Measurements from ENCODE around the gene HDAC8. TPM values are rescaled to one million over a fixed set of nuclear protein-coding genes. Genes with fewer than 3 reads are reported as not detected.
"Not testable (repeated sequence)": the region's sequence is repeated elsewhere in the genome, so short reads cannot be mapped to it uniquely, and the experiment has no call there.

HDAC8 gene
- total and polyA plus RNA-seq, 9 donors, result 16.9 to 33.7 (median 24.2) TPM

- H3K27ac ChIP-seq, result no peak overlapping the region
- no peaks in the 10 kb centered on the region for H3K4me1 ChIP-seq (ENCODE audit: insufficient read depth)
- TF ChIP-seq EP300 (IDR thresholded peaks at IDR 0.05) (no peak), CTCF (IDR thresholded peaks at IDR 0.05) (no peak), POLR2A (IDR thresholded peaks at IDR 0.05) (no peak)
- intact Hi-C loops (cut with DNase I), result no loop called here
- H3K4me3 ChIP-seq, result no peak overlapping the region
- H3K9me3 ChIP-seq, result no peaks in the 10 kb centered on the region
- H3K36me3 ChIP-seq, result no peaks in the 10 kb centered on the region
- H3K27me3 ChIP-seq, result no peaks in the 10 kb centered on the region
- WGBS, 3 donors, result 74 to 78% (median 75%) methylated on average over 6 of the region's 6 CpGs
- no peak for DNase-seq
These were observed 45.8 kb downstream of the HDAC8 start for GRCh38 chrX:72526534-72527508.

- H3K4me1 ChIP-seq (ENCODE audit: insufficient read depth), result no peaks in the 10 kb centered on the region
- DNase-seq, result no peak
- H3K4me3 ChIP-seq, result no peak overlapping the region
- no peak for TF ChIP-seq POLR2A (IDR thresholded peaks at IDR 0.05)
- no peak for TF ChIP-seq EP300 (IDR thresholded peaks at IDR 0.05)
- TF ChIP-seq CTCF (IDR thresholded peaks at IDR 0.05), result no peak
- no peak overlapping the region for H3K27ac ChIP-seq
- H3K36me3 ChIP-seq, result no peaks in the 10 kb centered on the region
- no peaks in the 10 kb centered on the region for H3K9me3 ChIP-seq
- H3K27me3 ChIP-seq, result no peaks in the 10 kb centered on the region
- intact Hi-C loops (cut with DNase I), result no loop called here
These were observed 73.9 kb downstream of the HDAC8 start for GRCh38 chrX:72498782-72499181.

GRCh38 chrX:72495046-72495445 is 77.6 kb downstream of the HDAC8 start:
- intact Hi-C loops (cut with DNase I), result no loop called here
- Histone ChIP-seq H3K9me3 (no peaks in the 10 kb centered on the region), H3K36me3 (no peaks in the 10 kb centered on the region), H3K4me3 (no peak overlapping the region), H3K4me1 (ENCODE audit: insufficient read depth) (no peaks in the 10 kb centered on the region), H3K27me3 (no peaks in the 10 kb centered on the region), H3K27ac (no peak overlapping the region)
- no peak for DNase-seq
- no peak for TF ChIP-seq EP300 (IDR thresholded peaks at IDR 0.05)
- no peak for TF ChIP-seq CTCF (IDR thresholded peaks at IDR 0.05)
- no peak for TF ChIP-seq POLR2A (IDR thresholded peaks at IDR 0.05)
- WGBS, 3 donors, result 54 to 72% (median 65%) methylated on average over 6 of the region's 6 CpGs

- no peaks in the 10 kb centered on the region for H3K27me3 ChIP-seq
- no peak overlapping the region for H3K4me3 ChIP-seq
- no peak for DNase-seq
- TF ChIP-seq POLR2A (IDR thresholded peaks at IDR 0.05) (no peak), EP300 (IDR thresholded peaks at IDR 0.05) (no peak), CTCF (IDR thresholded peaks at IDR 0.05) (no peak)
- no peak overlapping the region for H3K27ac ChIP-seq
- intact Hi-C loops (cut with DNase I), result no loop called here
- H3K4me1 ChIP-seq (ENCODE audit: insufficient read depth), result no peaks in the 10 kb centered on the region
- no peaks in the 10 kb centered on the region for H3K9me3 ChIP-seq
- no peaks in the 10 kb centered on the region for H3K36me3 ChIP-seq
- WGBS, 3 donors, result 89 to 95% (median 94%) methylated on average over 1 of the region's 1 CpG
These were observed 80.1 kb downstream of the HDAC8 start for GRCh38 chrX:72492499-72492898.

- DNase-seq; H3K27me3 ChIP-seq; H3K27ac ChIP-seq; H3K4me3 ChIP-seq; H3K4me1 ChIP-seq (ENCODE audit: insufficient read depth); H3K9me3 ChIP-seq; H3K36me3 ChIP-seq; intact Hi-C loops (cut with DNase I): not testable (repeated sequence)
- 83 to 98% (median 95%) methylated on average over 6 of the region's 6 CpGs for WGBS, 3 donors
These were observed 82.4 kb downstream of the HDAC8 start for GRCh38 chrX:72490221-72490620.

All from ovary (tissue), 9 donors.